ENCODE results near the gene CANX. TPM values are rescaled to one million over a fixed set of nuclear protein-coding genes. Genes with fewer than 3 reads are reported as not detected.

Gene CANX
- total and polyA plus RNA-seq, 2 of the 13 experiments (the other 11 are each of a cell fraction or from before 2014, with no cell fraction given), result 477 to 680 TPM

- TF ChIP-seq ZBTB26 (CRISPR knock-in tag; IDR thresholded peaks at IDR 0.05; ENCODE audit: borderline replicate concordance) (no peak), ZNF782 (CRISPR knock-in tag; IDR thresholded peaks at IDR 0.05; ENCODE audit: borderline replicate concordance) (no peak), MAFG (CRISPR knock-in tag; IDR thresholded peaks at IDR 0.05) (no peak)
Observed at GRCh38 chr5:179771311-179771895, 72.6 kb downstream of the CANX start (continued).

DNA sequence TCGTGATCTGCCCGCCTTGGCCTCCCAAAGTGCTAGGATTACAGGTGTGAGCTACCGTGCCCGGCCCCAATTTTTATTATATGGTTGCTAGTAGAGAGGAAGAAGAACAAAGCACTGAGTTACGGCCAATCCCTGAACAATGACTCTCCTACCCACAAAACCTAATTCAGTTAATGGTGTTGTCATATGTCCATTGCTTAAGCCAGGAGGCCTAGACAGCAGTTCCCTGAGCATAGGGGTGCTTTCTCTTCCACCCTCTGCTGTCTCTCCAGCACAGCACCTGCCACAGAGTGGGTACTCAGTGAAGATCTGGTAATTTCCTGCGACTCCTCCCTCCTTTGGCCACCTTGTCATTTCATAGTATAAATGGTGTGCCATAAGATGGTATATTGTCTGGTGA, 73.6 kb downstream of the CANX start:
- 98% methylated on average over 6 of the region's 6 CpGs for whole genome bisulfite sequencing (ENCODE audit: low lambda C conversion rate)
- H3K79me2 ChIP-seq (ENCODE audit: insufficient read depth, low read length), result no peaks in the 10 kb centered on the region
- H3K4me2 ChIP-seq (ENCODE audit: low read depth, low read length), result no peak overlapping the region
- FAIRE-seq (no peak), DNase-seq (ENCODE audit: low spot score) (no peak), ATAC-seq (no peak)
- CTCF ChIA-PET (ENCODE audit: low intra/inter-chr PET ratio, low total read pairs), result no interaction called here
- POLR2A ChIA-PET, result no interaction called here
- intact Hi-C loops (cut with micrococcal nuclease; ENCODE audit: unreplicated experiment) (no loop called here), in situ Hi-C loops (cut with HindIII; ENCODE audit: extremely low pct_ligation_motif_present, low pct_unique_long_range_greater_than_20kb) (loop anchor here (25.0 kb wide), 1 partner anchor 315 kb away; no protein-coding TSS in a partner anchor)
- H2AFZ ChIP-seq (ENCODE audit: low read length), result no peak overlapping the region
- H3K4me3 ChIP-seq (replicated peaks in 1 of 3; ENCODE audit: insufficient read depth in 1 of 3, low read depth in 2 of 3, low read length in 3 of 3), result no peak overlapping the region
- H3K4me1 ChIP-seq (ENCODE audit: insufficient read depth, low read length), result no peaks in the 10 kb centered on the region
- no peaks in the 10 kb centered on the region for H3K9me3 ChIP-seq (ENCODE audit: low read length)
- no peak overlapping the region for H3K9ac ChIP-seq (ENCODE audit: insufficient read depth, low read depth, low read length)
- H3K36me3 ChIP-seq (replicated peaks in 1 of 2; ENCODE audit: control insufficient read depth in 1 of 2, insufficient read depth in 2 of 2, low read length in 2 of 2), result peaks cover 38 to 85% of the 10 kb centered on the region in 2 experiments
- no TSS peak for BruUV-seq (replicated peaks)
- H3K27ac ChIP-seq (ENCODE audit: extremely low read length, insufficient read depth, low read length), result no peak overlapping the region
- no peaks in the 10 kb centered on the region for H3K27me3 ChIP-seq (ENCODE audit: control insufficient read depth in 1 of 2, insufficient read depth in 2 of 2, low read length in 2 of 2)
- no peaks in the 10 kb centered on the region for H4K20me1 ChIP-seq (ENCODE audit: insufficient read depth, low read length)
- no peak for TF ChIP-seq MAF1 (CRISPR knock-in tag; IDR thresholded peaks at IDR 0.05; ENCODE audit: borderline replicate concordance)
- no peak for TF ChIP-seq GATA4 (IDR thresholded peaks at IDR 0.05; ENCODE audit: borderline replicate concordance, low read depth)
- no peak for TF ChIP-seq ZBTB10 (CRISPR knock-in tag; IDR thresholded peaks at IDR 0.05; ENCODE audit: borderline replicate concordance)
- TF ChIP-seq ZNF780A (CRISPR knock-in tag; IDR thresholded peaks at IDR 0.05), result no peak
- TF ChIP-seq EZH2 (conservative IDR thresholded peaks at IDR 0.05; ENCODE audit: low read depth, low read length), result no peak
- no peak for TF ChIP-seq SYNCRIP (IDR thresholded peaks at IDR 0.05; ENCODE audit: insufficient read depth, low read depth, low read length)
- no peak for TF ChIP-seq ZNF549 (CRISPR knock-in tag; IDR thresholded peaks at IDR 0.05)
- TF ChIP-seq ELF4 (CRISPR knock-in tag; IDR thresholded peaks at IDR 0.05; ENCODE audit: borderline replicate concordance), result no peak
- TF ChIP-seq ZNF44 (CRISPR knock-in tag; IDR thresholded peaks at IDR 0.05), result no peak
- TF ChIP-seq, protein P1, sequence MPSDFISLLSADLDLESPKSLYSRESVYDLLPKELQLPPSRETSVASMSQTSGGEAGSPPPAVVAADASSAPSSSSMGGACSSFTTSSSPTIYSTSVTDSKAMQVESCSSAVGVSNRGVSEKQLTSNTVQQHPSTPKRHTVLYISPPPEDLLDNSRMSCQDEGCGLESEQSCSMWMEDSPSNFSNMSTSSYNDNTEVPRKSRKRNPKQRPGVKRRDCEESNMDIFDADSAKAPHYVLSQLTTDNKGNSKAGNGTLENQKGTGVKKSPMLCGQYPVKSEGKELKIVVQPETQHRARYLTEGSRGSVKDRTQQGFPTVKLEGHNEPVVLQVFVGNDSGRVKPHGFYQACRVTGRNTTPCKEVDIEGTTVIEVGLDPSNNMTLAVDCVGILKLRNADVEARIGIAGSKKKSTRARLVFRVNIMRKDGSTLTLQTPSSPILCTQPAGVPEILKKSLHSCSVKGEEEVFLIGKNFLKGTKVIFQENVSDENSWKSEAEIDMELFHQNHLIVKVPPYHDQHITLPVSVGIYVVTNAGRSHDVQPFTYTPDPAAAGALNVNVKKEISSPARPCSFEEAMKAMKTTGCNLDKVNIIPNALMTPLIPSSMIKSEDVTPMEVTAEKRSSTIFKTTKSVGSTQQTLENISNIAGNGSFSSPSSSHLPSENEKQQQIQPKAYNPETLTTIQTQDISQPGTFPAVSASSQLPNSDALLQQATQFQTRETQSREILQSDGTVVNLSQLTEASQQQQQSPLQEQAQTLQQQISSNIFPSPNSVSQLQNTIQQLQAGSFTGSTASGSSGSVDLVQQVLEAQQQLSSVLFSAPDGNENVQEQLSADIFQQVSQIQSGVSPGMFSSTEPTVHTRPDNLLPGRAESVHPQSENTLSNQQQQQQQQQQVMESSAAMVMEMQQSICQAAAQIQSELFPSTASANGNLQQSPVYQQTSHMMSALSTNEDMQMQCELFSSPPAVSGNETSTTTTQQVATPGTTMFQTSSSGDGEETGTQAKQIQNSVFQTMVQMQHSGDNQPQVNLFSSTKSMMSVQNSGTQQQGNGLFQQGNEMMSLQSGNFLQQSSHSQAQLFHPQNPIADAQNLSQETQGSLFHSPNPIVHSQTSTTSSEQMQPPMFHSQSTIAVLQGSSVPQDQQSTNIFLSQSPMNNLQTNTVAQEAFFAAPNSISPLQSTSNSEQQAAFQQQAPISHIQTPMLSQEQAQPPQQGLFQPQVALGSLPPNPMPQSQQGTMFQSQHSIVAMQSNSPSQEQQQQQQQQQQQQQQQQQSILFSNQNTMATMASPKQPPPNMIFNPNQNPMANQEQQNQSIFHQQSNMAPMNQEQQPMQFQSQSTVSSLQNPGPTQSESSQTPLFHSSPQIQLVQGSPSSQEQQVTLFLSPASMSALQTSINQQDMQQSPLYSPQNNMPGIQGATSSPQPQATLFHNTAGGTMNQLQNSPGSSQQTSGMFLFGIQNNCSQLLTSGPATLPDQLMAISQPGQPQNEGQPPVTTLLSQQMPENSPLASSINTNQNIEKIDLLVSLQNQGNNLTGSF (CRISPR knock-in tag; IDR thresholded peaks at IDR 0.05), result no peak
- no peak for TF ChIP-seq ASH2L (IDR thresholded peaks at IDR 0.05; ENCODE audit: insufficient read length, low read depth, low read length)

Measured in HepG2 (cell line).